ENCODE measurements around the gene HARS2. TPM values are rescaled to one million over a fixed set of nuclear protein-coding genes. Genes with fewer than 3 reads are reported as not detected.

HARS2 gene
- total and polyA plus RNA-seq, 10 of the 15 experiments (the other 5 are each of a cell fraction or from before 2014, with no cell fraction given), result 9.3 to 34.3 (median 24.8) TPM

GRCh38 chr5:140725799-140726471, 34.7 kb downstream of the HARS2 start (continued):
- TF ChIP-seq IKZF1 (conservative IDR thresholded peaks at IDR 0.05) (peak; percentile 64), RUNX3 (IDR thresholded peaks at IDR 0.05; ENCODE audit: low read length) (peak; percentile 86), ZNF592 (IDR thresholded peaks at IDR 0.05) (no peak), MEF2B (IDR thresholded peaks at IDR 0.05; ENCODE audit: partially characterized antibody, poor library complexity, severe bottlenecking) (no peak), IRF4 (IDR thresholded peaks at IDR 0.05; ENCODE audit: low read depth, low read length) (peak; percentile 77), RB1 (IDR thresholded peaks at IDR 0.05; ENCODE audit: borderline replicate concordance) (no peak), MEF2A (IDR thresholded peaks at IDR 0.05; ENCODE audit: insufficient read depth, low read depth, low read length) (no peak), NFXL1 (IDR thresholded peaks at IDR 0.05; ENCODE audit: borderline replicate concordance) (no peak), MXI1 (IDR thresholded peaks at IDR 0.05; ENCODE audit: low read depth, low read length) (no peak), ZBTB4 (CRISPR knock-in tag; IDR thresholded peaks at IDR 0.05) (no peak), KDM1A (IDR thresholded peaks at IDR 0.05; ENCODE audit: borderline replicate concordance) (no peak), BACH1 (IDR thresholded peaks at IDR 0.05; ENCODE audit: borderline replicate concordance) (peak; percentile 94; the same call in 1 of the 2 replicates), ZSCAN29 (IDR thresholded peaks at IDR 0.05) (peak; percentile 91), CBX3 (IDR thresholded peaks at IDR 0.05; ENCODE audit: borderline replicate concordance, low read depth) (no peak), SP1 (IDR thresholded peaks at IDR 0.05; ENCODE audit: low read depth, low read length) (no peak), DPF2 (IDR thresholded peaks at IDR 0.05) (no peak), KAT2A (conservative IDR thresholded peaks at IDR 0.05; ENCODE audit: control insufficient read depth, low read depth, low read length) (no peak), RELB (IDR thresholded peaks at IDR 0.05; ENCODE audit: low read depth) (peak; percentile 41), POU2F2 (IDR thresholded peaks at IDR 0.05; ENCODE audit: borderline replicate concordance, low read depth, low read length) (peak; percentile 35; the same call in 1 of the 3 replicates), RCOR1 (conservative IDR thresholded peaks at IDR 0.05; ENCODE audit: low read depth, low read length) (0 out of 2 replicates have a peak, but pooled peaks have one; percentile 45), SMARCA5 (IDR thresholded peaks at IDR 0.05) (0 out of 2 replicates have a peak, but pooled peaks have one; percentile 59), ZNF384 (IDR thresholded peaks at IDR 0.05; ENCODE audit: borderline replicate concordance, low read depth, low read length) (no peak), HDGF (IDR thresholded peaks at IDR 0.05) (no peak), SIX5 (IDR thresholded peaks at IDR 0.05; ENCODE audit: low read depth, low read length, severe bottlenecking) (no peak)

All from GM12878 (cell line).